Astrocyte (in vitro differentiated cells and primary cell): Measurements from ENCODE around the gene SPPL2C. TPM values are rescaled to one million over a fixed set of nuclear protein-coding genes. Genes with fewer than 3 reads are reported as not detected.

Experiments
- DNase-seq: peaks from one replicate; pipeline ENCODE4 v3.0.0-alpha.2; 2010; ENCODE audit warnings: low read depth
- FAIRE-seq: peaks from 2 replicates; lab custom pipeline; 2011; peaks lifted over from hg19 to GRCh38; lab: Jason Lieb, UNC
- H2AFZ ChIP-seq: 2 replicates; pipeline ENCODE4 v1.6.0; 2012; ENCODE audit warnings: low read depth, low read length, inconsistent platforms
- H3K27ac ChIP-seq: 2 replicates; pipeline ENCODE4 v1.5.1; 2011; ENCODE audit warnings: low read depth, low read length, inconsistent platforms
- H3K27me3 ChIP-seq: 2 replicates; pipeline ENCODE4 v1.6.0; 2011; ENCODE audit warnings: low read length, inconsistent platforms; ENCODE audit not compliant: insufficient read depth
- H3K36me3 ChIP-seq: 2 replicates; pipeline ENCODE4 v1.5.1; 2011; ENCODE audit warnings: low read length, inconsistent platforms; ENCODE audit not compliant: insufficient read depth
- H3K4me1 ChIP-seq: 2 replicates; pipeline ENCODE4 v1.5.1; 2011; ENCODE audit warnings: low read length, inconsistent platforms; ENCODE audit not compliant: insufficient read depth
- H3K4me2 ChIP-seq: 2 replicates; pipeline ENCODE4 v1.6.0; 2012; ENCODE audit warnings: low read length, inconsistent platforms
- H3K4me3 ChIP-seq: 2 replicates; pipeline ENCODE4 v1.5.1; 2011; ENCODE audit warnings: low read depth, mild to moderate bottlenecking, low read length, inconsistent platforms; ENCODE audit not compliant: insufficient read depth
- H3K79me2 ChIP-seq: 2 replicates; pipeline ENCODE4 v1.6.0; 2012; ENCODE audit warnings: mild to moderate bottlenecking, low read length, inconsistent platforms; ENCODE audit not compliant: insufficient read depth
- H3K9ac ChIP-seq: 2 replicates; pipeline ENCODE4 v1.6.0; 2012; ENCODE audit warnings: mild to moderate bottlenecking, low read length, inconsistent platforms
- H3K9me3 ChIP-seq: 2 replicates; pipeline ENCODE4 v1.5.1; 2012; ENCODE audit warnings: low read depth, mild to moderate bottlenecking, low read length, inconsistent platforms; ENCODE audit not compliant: insufficient read depth
- H4K20me1 ChIP-seq: 2 replicates; pipeline ENCODE4 v1.6.0; 2012; ENCODE audit warnings: low read length, inconsistent platforms; ENCODE audit not compliant: insufficient read depth
- H3K27ac Mint-ChIP-seq: one replicate; pipeline ENCODE4 v1.8.0; 2021; ENCODE audit warnings: mild to moderate bottlenecking, mixed read lengths; ENCODE audit not compliant: unreplicated experiment
- H3K27me3 Mint-ChIP-seq: one replicate; pipeline ENCODE4 v1.8.0; 2021; ENCODE audit warnings: low read depth, mixed read lengths; ENCODE audit not compliant: unreplicated experiment
- H3K36me3 Mint-ChIP-seq: one replicate; pipeline ENCODE4 v1.8.0; 2021; ENCODE audit warnings: low read depth, mixed read lengths; ENCODE audit not compliant: unreplicated experiment
- H3K4me1 Mint-ChIP-seq: one replicate; pipeline ENCODE4 v1.8.0; 2021; ENCODE audit warnings: low read depth, mixed read lengths; ENCODE audit not compliant: unreplicated experiment
- H3K4me3 Mint-ChIP-seq: one replicate; pipeline ENCODE4 v1.8.0; 2021; ENCODE audit warnings: mild to moderate bottlenecking, moderate library complexity, mixed read lengths; ENCODE audit not compliant: unreplicated experiment
- H3K9me3 Mint-ChIP-seq: one replicate; pipeline ENCODE4 v1.8.0; 2021; ENCODE audit warnings: mild to moderate bottlenecking, mixed read lengths; ENCODE audit not compliant: unreplicated experiment
- CTCF ChIP-seq: IDR thresholded peaks from 2 replicates; pipeline ENCODE4 v1.5.1; 2011; ENCODE audit warnings: low read depth, mild to moderate bottlenecking, inconsistent platforms, low read length, moderate library complexity; ENCODE audit not compliant: insufficient read depth
- EZH2 ChIP-seq: IDR thresholded peaks from 2 replicates; pipeline ENCODE4 v1.6.1; 2012; ENCODE audit warnings: mild to moderate bottlenecking, low read length, inconsistent platforms; ENCODE audit not compliant: insufficient read depth
- total RNA-seq: library from RNA; stranded (reverse); gene quantifications from 2 replicates; pipeline ENCODE4 v1.2.1, GENCODE V29; 2021

The SPPL2C gene
- total RNA-seq, 1 donor from 2014 or later, result not detected

GRCh38 chr17:45868276-45868675 lies 23.6 kb downstream of the SPPL2C start:
- H3K36me3 ChIP-seq, result no peaks in the 10 kb centered on the region
- peaks cover 2% of the 10 kb centered on the region for H3K9me3 Mint-ChIP-seq
- H3K4me3 ChIP-seq, result no peak overlapping the region
- no peaks in the 10 kb centered on the region for H3K36me3 Mint-ChIP-seq
- peaks cover 17% of the 10 kb centered on the region for H3K27me3 Mint-ChIP-seq
- H3K9me3 ChIP-seq, result no peaks in the 10 kb centered on the region
- no peak overlapping the region for H3K9ac ChIP-seq
- H3K4me1 ChIP-seq, result no peaks in the 10 kb centered on the region
- H3K27ac Mint-ChIP-seq, result no peak overlapping the region
- no peak overlapping the region for H3K4me2 ChIP-seq
- H3K4me1 Mint-ChIP-seq, result peaks cover 15% of the 10 kb centered on the region
- no peak overlapping the region for H3K27ac ChIP-seq
- H3K79me2 ChIP-seq, result no peaks in the 10 kb centered on the region
- H4K20me1 ChIP-seq, result no peaks in the 10 kb centered on the region
- no peak for DNase-seq
- FAIRE-seq, result no peak
- no peak overlapping the region for H2AFZ ChIP-seq
- no peak overlapping the region for H3K4me3 Mint-ChIP-seq
- peaks cover 7% of the 10 kb centered on the region for H3K27me3 ChIP-seq
- TF ChIP-seq CTCF, result no peak

GRCh38 chr17:45869676-45870341 lies 25.1 kb downstream of the SPPL2C start:
- Histone ChIP-seq H3K9me3 (no peaks in the 10 kb centered on the region), H3K4me3 (no peak overlapping the region), H3K27me3 (peaks cover 7% of the 10 kb centered on the region), H3K9ac (no peak overlapping the region), H3K4me1 (no peaks in the 10 kb centered on the region), H4K20me1 (no peaks in the 10 kb centered on the region), H3K27ac (no peak overlapping the region), H3K4me2 (no peak overlapping the region), H3K36me3 (no peaks in the 10 kb centered on the region), H2AFZ (no peak overlapping the region), H3K79me2 (no peaks in the 10 kb centered on the region)
- peaks cover 20% of the 10 kb centered on the region for H3K4me1 Mint-ChIP-seq
- TF ChIP-seq EZH2 (no peak), CTCF (no peak)
- H3K27ac Mint-ChIP-seq, result peak overlapping the region; percentile 1
- peaks cover 2% of the 10 kb centered on the region for H3K9me3 Mint-ChIP-seq
- H3K4me3 Mint-ChIP-seq, result no peak overlapping the region
- H3K27me3 Mint-ChIP-seq, result peaks cover 6% of the 10 kb centered on the region
- DNase-seq (no peak), FAIRE-seq (no peak)
- H3K36me3 Mint-ChIP-seq, result no peaks in the 10 kb centered on the region

GRCh38 chr17:45870342-45870974 lies 25.8 kb downstream of the SPPL2C start:
- Histone ChIP-seq H3K9me3 (no peaks in the 10 kb centered on the region), H3K27me3 (peaks cover 6% of the 10 kb centered on the region), H3K4me3 (no peak overlapping the region), H3K4me2 (no peak overlapping the region), H2AFZ (no peak overlapping the region), H3K4me1 (no peaks in the 10 kb centered on the region), H4K20me1 (no peaks in the 10 kb centered on the region), H3K36me3 (no peaks in the 10 kb centered on the region), H3K9ac (no peak overlapping the region), H3K79me2 (no peaks in the 10 kb centered on the region), H3K27ac (no peak overlapping the region)
- DNase-seq (no peak), FAIRE-seq (no peak)
- Mint-ChIP-seq H3K4me3 (no peak overlapping the region), H3K4me1 (peaks cover 20% of the 10 kb centered on the region), H3K27me3 (peaks cover under 1% of the 10 kb centered on the region), H3K36me3 (no peaks in the 10 kb centered on the region), H3K9me3 (peaks cover 2% of the 10 kb centered on the region), H3K27ac (no peak overlapping the region)
- TF ChIP-seq EZH2 (no peak), CTCF (no peak)
